Measurements from ENCODE around the gene NRN1.

- TF ChIP-seq POLR2A (IDR thresholded peaks at IDR 0.05), result no peak
- TF ChIP-seq CTCF (IDR thresholded peaks at IDR 0.05), result no peak
Measured at GRCh38 chr6:5961836-5962235, 44.9 kb downstream of the NRN1 start.

Data from heart left ventricle (tissue), 13 donors.